WTC11 (cell line): ENCODE measurements around the gene PSMD5. TPM values are rescaled to one million over a fixed set of nuclear protein-coding genes. Genes with fewer than 3 reads are reported as not detected.

Experiments
- ATAC-seq: fragments of 200-7000 bp; cut with Tn5 transposase; 2 replicates; pipeline ENCODE4 v1.10.0; 2021; ENCODE audit warnings: mild to moderate bottlenecking, moderate library complexity
- CTCF ChIA-PET: fragments of 300-600 bp; sonication (Branson Sonifier 250); formaldehyde crosslinking; loops from one replicate; lab custom pipeline; 2021; ENCODE audit warnings: antibody characterized with exemption; lab: Charles Lee
- POLR2A ChIA-PET: fragments of 350-600 bp; sonication (Branson Sonifier 250); formaldehyde crosslinking; loops from one replicate; lab custom pipeline; 2021; ENCODE audit warnings: antibody characterized with exemption; lab: Charles Lee
- DNase-seq: peaks from one replicate; pipeline ENCODE4 v3.0.0; 2021; ENCODE audit warnings: low spot score
- H3K27ac Mint-ChIP-seq: 2 replicates; pipeline ENCODE4 v1.8.0; 2021; ENCODE audit warnings: mixed read lengths
- H3K27me3 Mint-ChIP-seq: 2 replicates; pipeline ENCODE4 v1.8.0; 2021; ENCODE audit warnings: low read depth, mild to moderate bottlenecking, moderate library complexity, mixed read lengths
- H3K36me3 Mint-ChIP-seq: 2 replicates; pipeline ENCODE4 v1.8.0; 2021; ENCODE audit warnings: mixed read lengths
- H3K4me1 Mint-ChIP-seq: 2 replicates; pipeline ENCODE4 v1.8.0; 2022; ENCODE audit warnings: mixed read lengths
- H3K4me3 Mint-ChIP-seq: 2 replicates; pipeline ENCODE4 v1.8.0; 2021; ENCODE audit warnings: mild to moderate bottlenecking, moderate library complexity, mixed read lengths
- H3K9me3 Mint-ChIP-seq: 2 replicates; pipeline ENCODE4 v1.8.0; 2021; ENCODE audit warnings: mixed read lengths
- ATF6 ChIP-seq: sonication (generic); formaldehyde crosslinking; IDR thresholded peaks from 2 replicates; pipeline ENCODE4 v1.8.1; 2023; ENCODE audit warnings: mild to moderate bottlenecking, missing genetic modification reagents
- CBFB ChIP-seq: sonication (generic); formaldehyde crosslinking; IDR thresholded peaks from 2 replicates; pipeline ENCODE4 v1.8.1; 2022; ENCODE audit warnings: mild to moderate bottlenecking, low read depth, missing genetic modification reagents
- E2F4 ChIP-seq: sonication (generic); formaldehyde crosslinking; IDR thresholded peaks from 2 replicates; pipeline ENCODE4 v1.8.1; 2022; ENCODE audit warnings: low read depth, mild to moderate bottlenecking, moderate library complexity, missing genetic modification reagents, borderline replicate concordance
- ELF4 ChIP-seq: sonication (generic); formaldehyde crosslinking; IDR thresholded peaks from 2 replicates; pipeline ENCODE4 v1.8.1; 2022; ENCODE audit warnings: low read depth, mild to moderate bottlenecking, moderate library complexity, missing genetic modification reagents
- IRF1 ChIP-seq: sonication (generic); formaldehyde crosslinking; IDR thresholded peaks from 2 replicates; pipeline ENCODE4 v1.8.0; 2023; ENCODE audit warnings: missing genetic modification reagents
- JUN ChIP-seq: sonication (generic); formaldehyde crosslinking; IDR thresholded peaks from 2 replicates; pipeline ENCODE4 v1.8.0; 2023; ENCODE audit warnings: mild to moderate bottlenecking, missing genetic modification reagents
- KAT7 ChIP-seq: sonication (generic); formaldehyde crosslinking; IDR thresholded peaks from 2 replicates; pipeline ENCODE4 v1.8.1; 2023; ENCODE audit warnings: missing genetic modification reagents, mild to moderate bottlenecking, borderline replicate concordance
- MYBL2 ChIP-seq: sonication (generic); formaldehyde crosslinking; IDR thresholded peaks from 2 replicates; pipeline ENCODE4 v1.8.1; 2023; ENCODE audit warnings: mild to moderate bottlenecking, moderate library complexity, missing genetic modification reagents
- NFE2L1 ChIP-seq: sonication (generic); formaldehyde crosslinking; IDR thresholded peaks from 2 replicates; pipeline ENCODE4 v1.8.1; 2023; ENCODE audit warnings: missing genetic modification reagents
- NR2C2 ChIP-seq: sonication (generic); formaldehyde crosslinking; IDR thresholded peaks from 2 replicates; pipeline ENCODE4 v1.8.0; 2022; ENCODE audit warnings: mild to moderate bottlenecking, missing genetic modification reagents
- NR3C1 ChIP-seq: sonication (generic); formaldehyde crosslinking; conservative IDR thresholded peaks from 2 replicates; pipeline ENCODE4 v1.8.1; 2023; ENCODE audit warnings: low read depth, mild to moderate bottlenecking, missing genetic modification reagents
- OVOL2 ChIP-seq: fragments of 250-450 bp; sonication (Bioruptor Pico); IDR thresholded peaks from 2 replicates; pipeline ENCODE4 v1.9.0; 2021; ENCODE audit warnings: mild to moderate bottlenecking, borderline replicate concordance
- SMAD3 ChIP-seq: sonication (generic); formaldehyde crosslinking; IDR thresholded peaks from 2 replicates; pipeline ENCODE4 v1.8.0; 2022; ENCODE audit warnings: missing genetic modification reagents, mild to moderate bottlenecking, borderline replicate concordance
- TCF7 ChIP-seq: sonication (generic); formaldehyde crosslinking; IDR thresholded peaks from 2 replicates; pipeline ENCODE4 v1.8.0; 2022; ENCODE audit warnings: mild to moderate bottlenecking, low read depth, missing genetic modification reagents, moderate library complexity
- TEAD1 ChIP-seq: sonication (generic); formaldehyde crosslinking; IDR thresholded peaks from 2 replicates; pipeline ENCODE4 v1.8.0; 2022; ENCODE audit warnings: mild to moderate bottlenecking, missing genetic modification reagents
- ZNF281 ChIP-seq: sonication (generic); formaldehyde crosslinking; IDR thresholded peaks from 2 replicates; pipeline ENCODE4 v1.8.0; 2023; ENCODE audit warnings: mild to moderate bottlenecking, missing genetic modification reagents
- ZSCAN18 ChIP-seq: fragments of 250-450 bp; sonication (Bioruptor Pico); IDR thresholded peaks from 2 replicates; pipeline ENCODE4 v2.1.2; 2022; ENCODE audit warnings: mild to moderate bottlenecking, moderate library complexity
- total RNA-seq: library from RNA; stranded (reverse); gene quantifications from 3 replicates; pipeline ENCODE4 v1.2.3, GENCODE V29; 2021

PSMD5 gene
- total RNA-seq, 1 experiment from 2014 or later: 61.1 TPM

- TF ChIP-seq OVOL2 (CRISPR knock-in tag) (no peak), E2F4 (CRISPR knock-in tag) (no peak), NR3C1 (CRISPR knock-in tag) (no peak), TEAD1 (CRISPR knock-in tag) (no peak), IRF1 (no peak), ZSCAN18 (CRISPR knock-in tag) (no peak), JUN (CRISPR knock-in tag) (no peak)
- H3K4me1 Mint-ChIP-seq: peaks cover 14% of the 10 kb centered on the region
- no peak overlapping the region for H3K27ac Mint-ChIP-seq
- no peaks in the 10 kb centered on the region for H3K9me3 Mint-ChIP-seq
- H3K27me3 Mint-ChIP-seq: no peaks in the 10 kb centered on the region
- ATAC-seq (no peak), DNase-seq (no peak)
- H3K36me3 Mint-ChIP-seq: peaks cover 6% of the 10 kb centered on the region
- ChIA-PET POLR2A (no interaction called here), CTCF (interaction anchor here (0.8 to 1.1 kb wide), 3 partner anchors 11 to 75 kb away, joined by 3 to 7 read pairs (median 7); no protein-coding TSS in a partner anchor)
- H3K4me3 Mint-ChIP-seq: no peak overlapping the region
Measured at GRCh38 chr9:120864719-120865118, 22.0 kb upstream of the PSMD5 start.

GRCh38 chr9:120863833-120864232, 21.1 kb upstream of the PSMD5 start:
- no peak overlapping the region for H3K27ac Mint-ChIP-seq
- no peaks in the 10 kb centered on the region for H3K27me3 Mint-ChIP-seq
- TF ChIP-seq IRF1 (no peak), ATF6 (no peak), SMAD3 (CRISPR knock-in tag) (peak; percentile 32; the same call in 1 of the 2 replicates)
- TF ChIP-seq, all 79 proteins: peak for 1
- DNase-seq: no peak
- ChIA-PET POLR2A (no interaction called here), CTCF (interaction anchor here (0.6 to 1.1 kb wide), 9 partner anchors 9 to 192 kb away, joined by 3 to 7 read pairs (median 4); no protein-coding TSS in a partner anchor)
- Mint-ChIP-seq H3K36me3 (peaks cover 6% of the 10 kb centered on the region), H3K4me1 (peaks cover 6% of the 10 kb centered on the region), H3K4me3 (no peak overlapping the region), H3K9me3 (no peaks in the 10 kb centered on the region)
- ATAC-seq: peak; percentile 8; the same call in 1 of the 2 replicates

GRCh38 chr9:120862452-120862851, 19.7 kb upstream of the PSMD5 start:
- Mint-ChIP-seq H3K4me1 (no peaks in the 10 kb centered on the region), H3K36me3 (peaks cover 9% of the 10 kb centered on the region), H3K9me3 (no peaks in the 10 kb centered on the region), H3K4me3 (no peak overlapping the region)
- POLR2A ChIA-PET: interaction anchor here (0.6 kb wide), 1 partner anchor 26 kb away, joined by 4 read pairs; no protein-coding TSS in a partner anchor
- TF ChIP-seq NFE2L1 (CRISPR knock-in tag) (no peak), IRF1 (no peak)
- TF ChIP-seq, all 79 proteins: peak for 0
- H3K27ac Mint-ChIP-seq: no peak overlapping the region
- ATAC-seq (peak; percentile 57), DNase-seq (no peak)
- no peaks in the 10 kb centered on the region for H3K27me3 Mint-ChIP-seq
- CTCF ChIA-PET: interaction anchor here (0.6 to 1.5 kb wide), 12 partner anchors 10 to 198 kb away, joined by 3 to 7 read pairs (median 4); no protein-coding TSS in a partner anchor

- Mint-ChIP-seq H3K4me1 (no peaks in the 10 kb centered on the region), H3K36me3 (peaks cover 9% of the 10 kb centered on the region), H3K4me3 (no peak overlapping the region), H3K27ac (no peak overlapping the region), H3K27me3 (no peaks in the 10 kb centered on the region), H3K9me3 (no peaks in the 10 kb centered on the region)
- CTCF ChIA-PET: interaction anchor here (0.6 to 1.5 kb wide), 10 partner anchors 9 to 198 kb away, joined by 3 to 7 read pairs (median 5); no protein-coding TSS in a partner anchor
- ATAC-seq (no peak), DNase-seq (no peak)
- POLR2A ChIA-PET: no interaction called here
- TF ChIP-seq KAT7 (CRISPR knock-in tag): no peak
- no peak for TF ChIP-seq MYBL2 (CRISPR knock-in tag)
- TF ChIP-seq NR2C2 (CRISPR knock-in tag): no peak
- TF ChIP-seq ELF4 (CRISPR knock-in tag): no peak
- no peak for TF ChIP-seq ZNF281
- no peak for TF ChIP-seq CBFB (CRISPR knock-in tag)
- no peak for TF ChIP-seq TCF7 (CRISPR knock-in tag)
Measured at GRCh38 chr9:120861935-120862334, 19.2 kb upstream of the PSMD5 start.
